Nephron (organoid): ENCODE data around the gene PLEKHG2.
"Not testable (repeated sequence)": the region's sequence is repeated elsewhere in the genome, so short reads cannot be mapped to it uniquely, and the experiment has no call there.

ENCODE experiments used
- H3K27ac Mint-ChIP-seq, 3 experiments: 2 replicates each; pipeline ENCODE4 v1.8.0; 2020; ENCODE audit warnings: mixed read lengths in 3 of 3, mild to moderate bottlenecking in 2 of 3, moderate library complexity in 1 of 3
- H3K27me3 Mint-ChIP-seq: 2 replicates; pipeline ENCODE4 v1.8.0; 2021; ENCODE audit warnings: low read depth, mild to moderate bottlenecking, moderate library complexity, mixed read lengths
- H3K36me3 Mint-ChIP-seq: 2 replicates; pipeline ENCODE4 v1.8.0; 2020; ENCODE audit warnings: low read depth, mixed read lengths
- H3K4me1 Mint-ChIP-seq: 2 replicates; pipeline ENCODE4 v1.8.0; 2020; ENCODE audit warnings: mixed read lengths
- H3K4me3 Mint-ChIP-seq, 3 experiments: 2 replicates each; pipeline ENCODE4 v1.8.0; 2020; ENCODE audit warnings: mild to moderate bottlenecking in 3 of 3, mixed read lengths in 3 of 3, moderate library complexity in 2 of 3
- H3K9me3 Mint-ChIP-seq: 2 replicates; pipeline ENCODE4 v1.8.0; 2020; ENCODE audit warnings: mixed read lengths
- CTCF ChIP-seq, 3 experiments: fragments of 200-600 bp; sonication (generic); IDR thresholded peaks; one replicate each; pipeline ENCODE4 v1.5.0; 2021; ENCODE audit warnings: antibody characterized with exemption in 3 of 3; ENCODE audit not compliant: unreplicated experiment in 3 of 3

PLEKHG2 gene

GRCh38 chr19:39377373-39378362 lies 34.8 kb upstream of the PLEKHG2 start:
- no peaks in the 10 kb centered on the region for H3K9me3 Mint-ChIP-seq
- H3K4me3 Mint-ChIP-seq, result no peak overlapping the region
- H3K36me3 Mint-ChIP-seq, result peaks cover 72% of the 10 kb centered on the region
- no peak overlapping the region for H3K27ac Mint-ChIP-seq
- TF ChIP-seq CTCF (IDR thresholded peaks at IDR 0.05; ENCODE audit: unreplicated experiment in 3 of 3), result no peak
- H3K4me1 Mint-ChIP-seq, result peaks cover under 1% of the 10 kb centered on the region
- H3K27me3 Mint-ChIP-seq, result no peaks in the 10 kb centered on the region

GRCh38 chr19:39379366-39379765 lies 33.1 kb upstream of the PLEKHG2 start:
- not testable (repeated sequence) for H3K27me3 Mint-ChIP-seq, H3K4me1 Mint-ChIP-seq, H3K4me3 Mint-ChIP-seq, H3K27ac Mint-ChIP-seq, H3K9me3 Mint-ChIP-seq
- peaks cover 79% of the 10 kb centered on the region for H3K36me3 Mint-ChIP-seq

- peaks cover 78% of the 10 kb centered on the region for H3K36me3 Mint-ChIP-seq
- no peaks in the 10 kb centered on the region for H3K9me3 Mint-ChIP-seq
- H3K4me3 Mint-ChIP-seq, result no peak overlapping the region
- H3K27me3 Mint-ChIP-seq, result no peaks in the 10 kb centered on the region
- no peak for TF ChIP-seq CTCF (IDR thresholded peaks at IDR 0.05; ENCODE audit: unreplicated experiment in 3 of 3)
- no peaks in the 10 kb centered on the region for H3K4me1 Mint-ChIP-seq
- H3K27ac Mint-ChIP-seq, result no peak overlapping the region
Observed at GRCh38 chr19:39379865-39380396, 32.5 kb upstream of the PLEKHG2 start.

- Mint-ChIP-seq H3K9me3 (no peaks in the 10 kb centered on the region), H3K4me1 (no peaks in the 10 kb centered on the region), H3K27me3 (no peaks in the 10 kb centered on the region), H3K27ac (no peak overlapping the region), H3K36me3 (peaks cover 81% of the 10 kb centered on the region), H3K4me3 (no peak overlapping the region)
- no peak for TF ChIP-seq CTCF (IDR thresholded peaks at IDR 0.05; ENCODE audit: unreplicated experiment in 3 of 3)
Observed at GRCh38 chr19:39380521-39381502, 31.7 kb upstream of the PLEKHG2 start.

GRCh38 chr19:39381910-39382611 lies 30.4 kb upstream of the PLEKHG2 start:
- Mint-ChIP-seq H3K4me3 (no peak overlapping the region), H3K4me1 (no peaks in the 10 kb centered on the region), H3K9me3 (no peaks in the 10 kb centered on the region), H3K36me3 (peaks cover 82% of the 10 kb centered on the region), H3K27ac (no peak overlapping the region), H3K27me3 (no peaks in the 10 kb centered on the region)
- TF ChIP-seq CTCF (IDR thresholded peaks at IDR 0.05; ENCODE audit: unreplicated experiment in 3 of 3), result no peak
